Stimulated activated CD8-positive, alpha-beta memory T cell treated with anti-CD3 and anti-CD28 coated beads, Interleukin-12 subunit alpha, Interleukin-12 subunit beta, amount 100 ng/mL, for 24 hours (primary cell): Measurements from ENCODE around the gene DCLRE1B.
"Not testable (repeated sequence)": the region's sequence is repeated elsewhere in the genome, so short reads cannot be mapped to it uniquely, and the experiment has no call there.

Experiments
- DNase-seq: peaks from one replicate; pipeline ENCODE4 v3.0.0-alpha.2; 2020; ENCODE audit errors: extremely low read depth

The DCLRE1B gene

DNA sequence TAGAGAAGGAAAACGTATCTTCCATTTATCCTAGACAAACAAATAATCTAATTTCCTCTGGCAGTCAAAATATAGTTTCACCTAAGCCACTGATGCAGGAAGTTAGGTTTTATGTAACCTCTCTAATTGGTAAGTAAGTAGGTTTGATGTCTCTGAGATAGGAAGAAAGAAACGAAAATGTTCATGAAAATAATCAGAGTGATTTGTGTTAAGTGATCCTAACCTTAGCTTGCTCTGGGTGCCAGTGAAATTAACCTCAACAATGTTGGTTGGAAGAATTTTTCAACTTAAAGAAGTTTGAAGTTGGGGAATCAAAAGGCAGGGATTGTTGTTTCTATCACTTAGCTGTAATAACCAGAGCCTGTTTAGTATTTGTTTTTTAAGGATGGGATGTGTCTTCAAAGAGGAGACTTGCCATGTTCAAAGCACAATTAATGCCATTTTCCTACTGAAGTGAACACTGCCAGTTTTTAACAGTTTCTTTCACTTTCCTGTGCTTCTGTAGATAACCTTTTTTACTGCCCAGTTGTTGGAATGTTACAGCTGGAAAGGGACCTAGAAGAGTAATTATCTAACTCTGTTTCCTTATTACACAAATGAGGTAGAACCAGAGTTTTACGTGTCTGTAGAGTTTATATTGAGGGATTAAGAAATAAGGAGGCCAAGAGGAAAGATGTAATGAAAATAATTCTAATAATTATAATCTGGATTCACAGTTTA, 42.4 kb downstream of the DCLRE1B start:
- DNase-seq, result no peak

DNA sequence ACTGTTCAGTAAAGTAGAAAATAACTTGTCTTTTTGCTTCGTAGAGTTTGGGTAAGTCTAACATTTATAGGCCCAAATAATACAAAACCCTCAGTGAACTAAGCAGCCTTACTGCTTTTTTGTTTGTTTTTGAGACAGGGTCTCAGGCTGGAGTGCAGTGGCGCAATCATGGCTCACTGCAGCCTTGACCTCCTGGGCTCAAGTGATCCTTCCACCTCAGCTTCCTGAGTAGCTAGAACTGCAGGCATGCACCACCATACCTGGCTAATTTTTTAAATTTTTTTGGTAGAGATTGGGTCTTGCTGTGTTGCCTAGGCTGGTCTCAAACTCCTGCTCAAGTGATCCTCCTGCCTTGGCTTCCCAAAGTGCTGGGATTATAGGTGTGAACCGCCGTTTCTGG, 43.0 kb downstream of the DCLRE1B start:
- DNase-seq, result not testable (repeated sequence)

DNA sequence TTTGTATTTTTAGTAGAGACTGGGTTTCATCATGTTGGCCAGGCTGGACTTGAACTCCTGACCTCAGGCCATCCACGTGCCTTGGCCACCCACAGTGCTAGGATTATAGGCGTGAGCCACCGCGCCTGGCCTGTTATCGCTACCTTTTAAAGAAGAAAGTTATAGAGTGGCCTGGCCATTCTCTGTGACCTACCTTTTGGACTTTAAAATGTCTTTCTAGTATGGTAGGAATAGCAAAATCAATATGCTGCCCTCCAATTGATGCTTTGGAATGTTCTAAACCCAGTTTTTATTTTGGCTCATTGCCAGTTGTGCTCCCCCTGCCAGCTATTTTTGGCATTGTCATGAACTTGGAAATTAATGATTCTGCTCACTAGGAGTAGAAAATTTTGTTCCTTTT, 43.9 kb downstream of the DCLRE1B start:
- DNase-seq, result no peak

GRCh38 chr1:113950908-113951307, 45.8 kb downstream of the DCLRE1B start:
- DNase-seq, result no peak

GRCh38 chr1:113951719-113952118, 46.6 kb downstream of the DCLRE1B start:
- DNase-seq, result no peak

DNA sequence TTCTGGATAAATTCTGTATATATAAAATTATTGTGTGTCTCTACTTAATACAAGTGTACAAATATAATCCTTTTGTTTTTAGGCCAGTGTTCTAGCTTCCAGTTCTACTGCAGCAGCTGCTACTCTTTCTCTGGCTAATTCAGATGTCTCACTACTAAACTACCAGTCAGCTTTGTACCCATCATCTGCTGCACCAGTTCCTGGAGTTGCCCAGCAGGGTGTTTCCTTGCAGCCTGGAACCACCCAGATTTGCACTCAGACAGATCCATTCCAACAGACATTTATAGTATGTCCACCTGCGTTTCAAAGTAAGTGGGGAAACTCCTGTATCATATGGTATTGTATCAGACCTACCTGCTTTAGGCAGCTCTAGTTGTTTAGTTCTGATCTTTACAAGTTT, 52.9 kb downstream of the DCLRE1B start:
- DNase-seq, result no peak

DNA sequence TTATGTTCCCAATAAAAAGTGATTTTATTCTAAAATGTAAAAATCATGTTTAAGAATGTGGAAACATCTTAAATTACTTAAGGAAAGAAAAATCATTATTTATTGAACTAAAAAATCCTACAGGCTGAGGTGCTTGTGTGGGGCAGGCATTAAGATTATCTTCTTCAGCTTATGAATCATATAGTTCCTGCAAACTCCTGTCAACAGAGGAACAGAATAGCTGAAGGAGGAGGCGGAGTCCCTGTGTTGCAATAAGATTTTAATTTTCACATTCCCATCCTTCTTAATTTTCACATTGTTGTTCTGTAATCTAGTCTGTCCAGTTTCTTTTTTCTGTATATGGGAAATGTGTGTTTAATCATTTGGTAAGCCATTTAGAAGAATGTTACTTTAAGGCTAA, 53.6 kb downstream of the DCLRE1B start:
- no peak for DNase-seq

- DNase-seq, result no peak
Measured at GRCh38 chr1:113963281-113963906, 58.3 kb downstream of the DCLRE1B start.
